ENCODE data around the gene SETD7. TPM values are rescaled to one million over a fixed set of nuclear protein-coding genes. Genes with fewer than 3 reads are reported as not detected.

SETD7 gene
- total and polyA plus RNA-seq, 2 of the 4 experiments (the other 2 are of a cell fraction) = 17.0 to 46.6 TPM

DNA sequence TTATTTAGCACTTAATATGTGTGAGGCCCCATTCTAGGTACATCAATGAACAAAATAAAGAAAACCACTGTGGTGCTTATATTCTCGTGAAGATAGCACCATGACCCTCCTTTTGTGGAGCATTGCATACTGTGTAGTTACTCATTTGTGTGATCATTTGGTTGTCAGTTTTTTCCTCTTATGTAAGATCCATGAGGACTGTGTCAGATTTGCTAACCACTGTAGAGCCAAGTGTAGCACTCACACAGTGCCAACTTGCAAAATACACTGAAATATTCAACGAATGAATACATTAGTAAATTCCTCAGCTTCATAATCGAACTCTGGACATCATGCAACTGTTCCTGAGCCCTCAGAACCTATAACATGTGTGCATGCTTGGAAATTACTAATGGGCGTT, 29.5 kb upstream of the SETD7 start:
- Histone ChIP-seq H3K79me1 (ENCODE audit: low read depth in 1 of 2, low read length in 2 of 2) (no peaks in the 10 kb centered on the region), H3K18ac (ENCODE audit: low read depth, low read length) (no peak overlapping the region), H3K27me3 (ENCODE audit: control insufficient read depth, insufficient read depth, low read length) (peaks cover 3% of the 10 kb centered on the region), H3K4me3 (ENCODE audit: insufficient read depth, low read depth, low read length) (no peak overlapping the region), H4K5ac (ENCODE audit: low read depth, low read length) (no peak overlapping the region), H3K4me1 (ENCODE audit: control insufficient read depth, insufficient read depth, low read length) (no peaks in the 10 kb centered on the region), H3K27ac (ENCODE audit: insufficient read depth, low read length) (no peak overlapping the region), H3K4me2 (ENCODE audit: low read depth, low read length) (no peak overlapping the region), H2BK20ac (ENCODE audit: low read depth, low read length) (no peak overlapping the region), H2BK120ac (ENCODE audit: low read depth, low read length) (no peak overlapping the region), H2AK9ac (replicated peaks; ENCODE audit: low read depth, low read length, poor library complexity) (no peak overlapping the region), H4K91ac (ENCODE audit: insufficient read depth, low read depth, low read length) (no peak overlapping the region), H3K9ac (ENCODE audit: low read depth, low read length) (no peak overlapping the region), H2AK5ac (ENCODE audit: low read depth, low read length) (no peak overlapping the region), H3K23ac (ENCODE audit: low read depth, low read length) (no peak overlapping the region), H3K14ac (replicated peaks; ENCODE audit: low read depth, low read length) (no peak overlapping the region), H4K8ac (ENCODE audit: low read depth in 2 of 2, low read length in 2 of 2) (no peak overlapping the region), H4K20me1 (ENCODE audit: insufficient read depth, low read length) (no peaks in the 10 kb centered on the region), H2BK15ac (ENCODE audit: low read depth, low read length) (no peak overlapping the region), H2AFZ (replicated peaks; ENCODE audit: low read length, poor library complexity) (no peak overlapping the region), H3K36me3 (ENCODE audit: control insufficient read depth, insufficient read depth, low read length) (no peaks in the 10 kb centered on the region), H2BK5ac (ENCODE audit: low read depth, low read length, poor library complexity, severe bottlenecking) (no peak overlapping the region), H3K56ac (ENCODE audit: extremely low read depth, insufficient read depth, low read length) (no peak overlapping the region), H3K4ac (ENCODE audit: low read depth, low read length) (no peak overlapping the region), H3K9me3 (ENCODE audit: control insufficient read depth, insufficient read depth, low read length) (no peaks in the 10 kb centered on the region), H3K9me1 (ENCODE audit: insufficient read depth, low read length) (peaks cover 5% of the 10 kb centered on the region; the same call in 1 of the 2 replicates)
- ChIA-PET POLR2A (ENCODE audit: unreplicated experiment) (no interaction called here), CTCF (interaction anchor here (0.6 to 1.6 kb wide), 2 partner anchors 18 to 71 kb away, joined by 3 to 7 read pairs; no protein-coding TSS in a partner anchor)
- intact Hi-C loops (cut with micrococcal nuclease) = no loop called here
- no TSS peak for BruUV-seq (replicated peaks)
- no peak for TF ChIP-seq POLR2A (IDR thresholded peaks at IDR 0.05; ENCODE audit: low read depth, low read length)
- no peak for TF ChIP-seq SMC3 (IDR thresholded peaks at IDR 0.05; ENCODE audit: low read depth, low read length)
- dilution Hi-C loops (cut with HindIII; ENCODE audit: low sequenced_read_pairs, unreplicated experiment) = no loop called here
- DNase-seq (no peak), ATAC-seq (ENCODE audit: low read depth) (no peak)
- no CpG with 5 or more reads among the region's 4 CpGs for WGBS, 2 experiments (ENCODE audit: extremely low coverage in 2 of 2, insufficient read length in 1 of 2)
- in situ Hi-C loops (cut with MboI; ENCODE audit: low sequenced_read_pairs) = no loop called here
